ENCODE data around the gene C1R. TPM values are rescaled to one million over a fixed set of nuclear protein-coding genes. Genes with fewer than 3 reads are reported as not detected.

The C1R gene
- total and polyA plus RNA-seq, 4 donors, result 148 to 1,570 (median 964) TPM

DNA sequence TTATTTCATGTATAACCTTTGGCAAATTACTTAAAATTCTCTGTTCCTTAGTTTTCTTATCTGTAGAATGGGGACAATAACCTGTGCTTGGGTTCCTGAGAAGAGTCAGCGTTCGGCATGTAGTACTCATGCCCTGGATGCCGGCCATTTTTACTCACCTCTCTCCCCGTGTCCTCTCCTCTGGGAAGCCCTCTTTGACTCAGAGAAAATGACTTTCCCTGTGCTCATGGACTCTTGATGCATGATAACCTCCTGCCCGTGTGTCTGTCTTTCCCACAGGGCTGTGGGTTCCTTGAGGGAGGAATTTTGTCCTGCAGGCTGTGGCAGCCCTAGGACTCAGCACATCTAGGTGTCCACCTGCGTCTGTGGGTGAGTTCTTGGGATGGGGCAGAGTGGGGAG, 22.6 kb upstream of the C1R start:
- Histone ChIP-seq H3K36me3 (ENCODE audit: control insufficient read depth in 1 of 2, insufficient read depth in 2 of 2, low read length in 1 of 2) (peaks cover 0 to 4% of the 10 kb centered on the region in 2 donors), H3K4me1 (ENCODE audit: control insufficient read depth in 1 of 2, insufficient read depth in 2 of 2, low read length in 2 of 2) (no peaks in the 10 kb centered on the region), H3K4me3 (ENCODE audit: low read length in 2 of 2) (no peak overlapping the region), H3K9me3 (ENCODE audit: control insufficient read depth, low read length) (no peaks in the 10 kb centered on the region), H3K27me3 (ENCODE audit: control insufficient read depth in 1 of 2, insufficient read depth in 2 of 2, low read length in 1 of 2) (no peaks in the 10 kb centered on the region), H3K27ac (ENCODE audit: low read depth in 1 of 2, low read length in 2 of 2) (no peak overlapping the region)
- WGBS, 2 donors, result 88 to 91% methylated on average over 6 of the region's 6 CpGs
- intact Hi-C loops (cut with DNase I), result loop anchor here in 1 of 2 donors (5.0 kb wide), 1 partner anchor 168 kb away; no protein-coding TSS in a partner anchor
- ATAC-seq (ENCODE audit: low FRiP score) (no peak), DNase-seq (peak in 1 of 2 donors; percentile 24)

DNA sequence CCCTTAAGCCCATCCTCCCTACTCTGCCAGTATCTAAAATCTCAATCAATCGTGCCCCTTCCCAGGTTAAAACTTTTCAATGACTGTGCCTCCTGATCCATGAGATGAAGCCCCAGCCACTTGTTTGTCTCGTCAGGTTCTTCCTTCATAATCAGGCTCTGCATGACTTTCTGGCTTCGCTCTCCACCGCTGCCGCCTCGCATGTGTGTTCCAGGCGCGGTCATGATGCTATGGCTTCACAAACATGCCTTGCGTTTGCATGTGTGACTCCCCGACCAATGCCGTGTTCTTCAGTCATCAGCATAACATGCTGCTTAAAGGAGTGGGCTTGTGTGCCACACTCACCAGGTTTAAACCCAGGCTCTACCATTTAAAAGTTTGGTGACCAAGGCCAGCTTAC, 21.8 kb upstream of the C1R start:
- intact Hi-C loops (cut with DNase I), result loop anchor here in 1 of 2 donors (5.0 kb wide), 1 partner anchor 167 kb away; no protein-coding TSS in a partner anchor
- Histone ChIP-seq H3K36me3 (ENCODE audit: control insufficient read depth in 1 of 2, insufficient read depth in 2 of 2, low read length in 1 of 2) (peaks cover 0 to 4% of the 10 kb centered on the region in 2 donors), H3K4me3 (ENCODE audit: low read length in 2 of 2) (no peak overlapping the region), H3K27ac (ENCODE audit: low read depth in 1 of 2, low read length in 2 of 2) (no peak overlapping the region), H3K9me3 (ENCODE audit: control insufficient read depth, low read length) (no peaks in the 10 kb centered on the region), H3K27me3 (ENCODE audit: control insufficient read depth in 1 of 2, insufficient read depth in 2 of 2, low read length in 1 of 2) (no peaks in the 10 kb centered on the region), H3K4me1 (ENCODE audit: control insufficient read depth in 1 of 2, insufficient read depth in 2 of 2, low read length in 2 of 2) (no peaks in the 10 kb centered on the region)
- WGBS, 2 donors, result 87 to 90% methylated on average over 11 of the region's 11 CpGs
- DNase-seq (peak in 1 of 2 donors; percentile 41), ATAC-seq (ENCODE audit: low FRiP score) (no peak)

DNA sequence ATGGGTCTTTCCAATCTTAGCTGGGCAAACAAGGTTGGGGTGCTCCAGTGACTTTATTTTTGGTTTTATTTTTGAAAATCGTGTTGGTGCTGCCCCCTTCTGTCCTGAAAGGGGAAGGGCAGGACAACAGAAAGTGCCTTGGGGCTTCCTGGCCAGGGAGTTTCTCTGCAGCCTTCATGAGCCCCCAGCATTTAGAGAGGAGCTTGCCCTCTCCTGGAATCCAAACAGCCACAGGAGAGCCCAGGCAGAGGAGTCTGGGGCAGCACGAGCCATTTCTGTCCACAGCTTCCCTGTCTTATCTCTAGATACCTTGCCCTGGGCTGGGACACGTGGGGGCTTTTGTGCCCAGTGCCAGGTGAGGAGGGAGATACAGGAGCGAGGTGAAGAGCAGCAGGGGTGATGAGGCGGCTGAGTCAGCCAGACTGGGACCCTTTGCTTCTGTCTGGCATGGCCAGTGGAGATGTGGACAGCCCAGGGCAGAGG, 21.2 kb upstream of the C1R start:
- DNase-seq, result peak in 1 of 2 donors; percentile 38
- H3K27me3 ChIP-seq (ENCODE audit: control insufficient read depth in 1 of 2, insufficient read depth in 2 of 2, low read length in 1 of 2), result no peaks in the 10 kb centered on the region
- H3K4me1 ChIP-seq (ENCODE audit: control insufficient read depth in 1 of 2, insufficient read depth in 2 of 2, low read length in 2 of 2), result no peaks in the 10 kb centered on the region
- no peaks in the 10 kb centered on the region for H3K9me3 ChIP-seq (ENCODE audit: control insufficient read depth, low read length)
- peaks cover 0 to 4% of the 10 kb centered on the region in 2 donors for H3K36me3 ChIP-seq (ENCODE audit: control insufficient read depth in 1 of 2, insufficient read depth in 2 of 2, low read length in 1 of 2)
- ATAC-seq (ENCODE audit: low FRiP score), result peak; percentile 48
- intact Hi-C loops (cut with DNase I), result loop anchor here in 1 of 2 donors (5.0 kb wide), 1 partner anchor 166 kb away; no protein-coding TSS in a partner anchor
- no peak overlapping the region for H3K4me3 ChIP-seq (ENCODE audit: low read length in 2 of 2)
- WGBS, 2 donors, result 41 to 47% methylated on average over 5 of the region's 5 CpGs
- no peak overlapping the region for H3K27ac ChIP-seq (ENCODE audit: low read depth in 1 of 2, low read length in 2 of 2)

DNA sequence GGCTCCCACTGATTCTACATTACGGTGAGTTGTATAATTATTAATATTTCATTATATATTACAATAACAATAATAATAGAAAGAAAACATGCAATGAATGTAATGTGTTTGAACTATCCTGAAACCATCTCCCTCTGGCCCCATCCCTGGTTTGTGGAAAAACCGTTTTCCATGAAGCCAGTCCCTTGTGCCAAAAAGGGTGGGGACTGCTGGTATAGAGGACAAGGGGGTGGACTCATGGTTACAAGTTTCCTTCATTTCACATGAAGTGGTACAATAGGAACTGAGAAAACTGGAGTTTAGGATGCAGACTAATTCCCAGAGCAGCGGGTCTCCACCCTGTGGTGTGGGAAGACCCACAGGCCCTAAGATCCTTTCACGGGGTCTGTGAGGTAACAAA, 19.8 kb upstream of the C1R start:
- H3K27ac ChIP-seq (ENCODE audit: low read depth in 1 of 2, low read length in 2 of 2), result no peak overlapping the region
- no peak for ATAC-seq (ENCODE audit: low FRiP score)
- intact Hi-C loops (cut with DNase I), result loop anchor here in 1 of 2 donors (5.0 kb wide), 1 partner anchor 165 kb away; no protein-coding TSS in a partner anchor
- H3K4me1 ChIP-seq (ENCODE audit: control insufficient read depth in 1 of 2, insufficient read depth in 2 of 2, low read length in 2 of 2), result no peaks in the 10 kb centered on the region
- H3K36me3 ChIP-seq (ENCODE audit: control insufficient read depth in 1 of 2, insufficient read depth in 2 of 2, low read length in 1 of 2), result peaks cover 0 to 4% of the 10 kb centered on the region in 2 donors
- no peak for DNase-seq
- H3K4me3 ChIP-seq (ENCODE audit: low read length in 2 of 2), result no peak overlapping the region
- H3K9me3 ChIP-seq (ENCODE audit: control insufficient read depth, low read length), result no peaks in the 10 kb centered on the region
- no peaks in the 10 kb centered on the region for H3K27me3 ChIP-seq (ENCODE audit: control insufficient read depth in 1 of 2, insufficient read depth in 2 of 2, low read length in 1 of 2)
- 82 to 88% methylated on average over 4 of the region's 4 CpGs for WGBS, 2 donors

DNA sequence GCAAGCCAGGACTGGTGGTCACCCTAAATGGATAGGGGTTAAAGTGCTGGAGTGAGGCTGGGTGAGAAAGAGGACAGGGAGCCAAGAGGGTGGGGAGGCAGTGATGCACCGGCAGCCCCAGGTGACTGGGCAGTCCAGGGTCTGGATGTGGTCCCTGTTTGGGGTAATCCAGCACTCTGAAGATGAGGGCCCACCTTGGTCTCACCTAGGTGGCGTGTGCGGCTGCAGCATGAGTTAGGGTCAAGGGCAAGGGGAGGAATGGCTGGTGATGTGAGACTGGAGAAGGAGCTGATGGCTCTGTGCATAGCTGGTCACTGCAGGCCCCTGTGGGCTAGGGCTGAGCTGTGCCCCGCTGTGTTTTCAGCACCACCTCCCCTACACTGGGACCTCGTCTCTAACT, 18.4 kb upstream of the C1R start:
- Histone ChIP-seq H3K36me3 (ENCODE audit: control insufficient read depth in 1 of 2, insufficient read depth in 2 of 2, low read length in 1 of 2) (no peaks in the 10 kb centered on the region), H3K4me3 (ENCODE audit: low read length in 2 of 2) (no peak overlapping the region), H3K27me3 (ENCODE audit: control insufficient read depth in 1 of 2, insufficient read depth in 2 of 2, low read length in 1 of 2) (no peaks in the 10 kb centered on the region), H3K4me1 (ENCODE audit: control insufficient read depth in 1 of 2, insufficient read depth in 2 of 2, low read length in 2 of 2) (no peaks in the 10 kb centered on the region), H3K27ac (ENCODE audit: low read depth in 1 of 2, low read length in 2 of 2) (no peak overlapping the region), H3K9me3 (ENCODE audit: control insufficient read depth, low read length) (no peaks in the 10 kb centered on the region)
- WGBS, 2 donors, result 93 to 96% methylated on average over 5 of the region's 5 CpGs
- DNase-seq (no peak), ATAC-seq (ENCODE audit: low FRiP score) (no peak)
- intact Hi-C loops (cut with DNase I), result loop anchor here in 1 of 2 donors (5.0 kb wide), 1 partner anchor 163 kb away; no protein-coding TSS in a partner anchor

DNA sequence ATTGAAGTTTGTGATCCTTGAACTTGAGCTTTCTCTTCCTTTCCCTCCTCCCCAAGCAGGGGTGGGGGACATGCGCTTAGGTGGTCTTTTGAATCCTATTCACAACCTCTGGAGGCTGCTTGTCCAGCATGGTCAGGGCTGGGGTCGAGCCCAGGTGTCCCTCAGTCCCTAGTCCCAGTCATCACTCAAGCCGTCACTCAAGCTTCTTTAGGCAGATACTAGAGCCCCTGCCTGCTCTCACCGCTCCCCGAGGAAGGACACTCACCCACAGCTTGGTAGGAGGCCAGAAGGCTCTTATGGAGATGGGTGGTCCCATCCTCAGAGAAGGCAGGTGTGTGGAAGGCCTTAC, 17.3 kb upstream of the C1R start:
- DNase-seq, result peak in 1 of 2 donors; percentile 57
- Histone ChIP-seq H3K27me3 (ENCODE audit: control insufficient read depth in 1 of 2, insufficient read depth in 2 of 2, low read length in 1 of 2) (no peaks in the 10 kb centered on the region), H3K4me1 (ENCODE audit: control insufficient read depth in 1 of 2, insufficient read depth in 2 of 2, low read length in 2 of 2) (no peaks in the 10 kb centered on the region), H3K36me3 (ENCODE audit: control insufficient read depth in 1 of 2, insufficient read depth in 2 of 2, low read length in 1 of 2) (no peaks in the 10 kb centered on the region), H3K27ac (ENCODE audit: low read depth in 1 of 2, low read length in 2 of 2) (no peak overlapping the region), H3K4me3 (ENCODE audit: low read length in 2 of 2) (no peak overlapping the region), H3K9me3 (ENCODE audit: control insufficient read depth, low read length) (no peaks in the 10 kb centered on the region)
- intact Hi-C loops (cut with DNase I), result loop anchor here (1.0 to 2.0 kb wide), 3 partner anchors 49 to 165 kb away; partner anchors contain the start of genes C1S (in 2 of the 2) and C12orf57 (in 1 of the 2)
- WGBS, 2 donors, result 62% methylated on average over 5 of the region's 5 CpGs
- no peak for ATAC-seq (ENCODE audit: low FRiP score)

DNA sequence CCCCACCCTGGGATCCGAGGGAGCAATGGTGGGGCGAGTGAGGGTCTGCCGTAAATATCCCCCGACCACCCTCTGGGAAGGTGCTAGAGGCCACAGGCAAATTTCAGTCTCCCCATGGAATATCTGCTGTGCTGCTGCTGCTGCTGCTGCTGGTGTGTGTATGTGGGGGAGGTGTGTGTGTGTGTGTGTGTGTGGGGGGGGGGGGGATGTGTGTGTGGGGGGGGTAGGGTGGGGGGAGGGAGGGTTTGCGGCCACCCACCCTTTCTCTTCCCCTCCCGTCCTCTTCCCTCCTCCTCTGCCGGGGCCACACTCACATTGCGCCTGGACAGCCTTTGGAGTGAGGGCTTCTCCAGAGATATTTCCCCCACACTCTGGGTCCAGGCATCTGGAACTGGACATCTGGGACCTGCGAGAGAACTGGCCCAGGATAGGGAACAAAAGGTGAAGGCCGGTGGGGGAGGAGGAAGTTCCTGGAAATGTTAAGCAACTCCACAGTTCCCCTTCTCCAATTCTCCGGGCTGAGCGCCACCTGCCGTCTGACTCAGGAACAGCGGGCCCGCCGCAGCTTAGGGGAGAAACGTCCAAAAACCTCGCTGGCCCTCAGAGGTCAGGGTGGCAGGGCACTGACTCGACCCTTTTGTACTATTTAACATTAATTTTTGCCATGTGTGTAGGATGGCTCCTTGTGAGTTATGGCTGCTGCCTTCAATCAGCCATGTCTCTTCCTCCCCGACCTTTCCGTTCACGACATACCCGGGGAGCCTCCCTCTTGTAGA, 16.7 kb upstream of the C1R start, which contains the start of gene C1RL:
Gene C1RL, minus strand, starts transcription at position 419 of the 776 bp plus-strand sequence. Its CDS starts 34 bp downstream, at position 385.
- ATAC-seq (ENCODE audit: low FRiP score) (peak; percentile 90), DNase-seq (peak; percentile 93 to 97)
- peak within 1 kb of the TSS; percentile 19 to 84 for H3K4me3 ChIP-seq (ENCODE audit: low read length in 2 of 2)
- no peaks in the 10 kb centered on the region for H3K36me3 ChIP-seq (ENCODE audit: control insufficient read depth in 1 of 2, insufficient read depth in 2 of 2, low read length in 1 of 2)
- peak within 1 kb of the TSS; percentile 74 to 92 for H3K27ac ChIP-seq (ENCODE audit: low read depth in 1 of 2, low read length in 2 of 2)
- WGBS, 2 donors, result 16 to 18% methylated on average over 20 to 23 of the region's 23 CpGs
- no peaks in the 10 kb centered on the region for H3K4me1 ChIP-seq (ENCODE audit: control insufficient read depth in 1 of 2, insufficient read depth in 2 of 2, low read length in 2 of 2)
- H3K9me3 ChIP-seq (ENCODE audit: control insufficient read depth, low read length), result no peaks in the 10 kb centered on the region
- no peaks in the 10 kb centered on the region for H3K27me3 ChIP-seq (ENCODE audit: control insufficient read depth in 1 of 2, insufficient read depth in 2 of 2, low read length in 1 of 2)
- intact Hi-C loops (cut with DNase I), result loop anchor here (1.0 to 2.0 kb wide), 4 partner anchors 17 to 164 kb away; partner anchors contain the start of genes C1S (in 2 of the 2), C12orf57 (in 1 of the 2) and C1R (in 1 of the 2)

DNA sequence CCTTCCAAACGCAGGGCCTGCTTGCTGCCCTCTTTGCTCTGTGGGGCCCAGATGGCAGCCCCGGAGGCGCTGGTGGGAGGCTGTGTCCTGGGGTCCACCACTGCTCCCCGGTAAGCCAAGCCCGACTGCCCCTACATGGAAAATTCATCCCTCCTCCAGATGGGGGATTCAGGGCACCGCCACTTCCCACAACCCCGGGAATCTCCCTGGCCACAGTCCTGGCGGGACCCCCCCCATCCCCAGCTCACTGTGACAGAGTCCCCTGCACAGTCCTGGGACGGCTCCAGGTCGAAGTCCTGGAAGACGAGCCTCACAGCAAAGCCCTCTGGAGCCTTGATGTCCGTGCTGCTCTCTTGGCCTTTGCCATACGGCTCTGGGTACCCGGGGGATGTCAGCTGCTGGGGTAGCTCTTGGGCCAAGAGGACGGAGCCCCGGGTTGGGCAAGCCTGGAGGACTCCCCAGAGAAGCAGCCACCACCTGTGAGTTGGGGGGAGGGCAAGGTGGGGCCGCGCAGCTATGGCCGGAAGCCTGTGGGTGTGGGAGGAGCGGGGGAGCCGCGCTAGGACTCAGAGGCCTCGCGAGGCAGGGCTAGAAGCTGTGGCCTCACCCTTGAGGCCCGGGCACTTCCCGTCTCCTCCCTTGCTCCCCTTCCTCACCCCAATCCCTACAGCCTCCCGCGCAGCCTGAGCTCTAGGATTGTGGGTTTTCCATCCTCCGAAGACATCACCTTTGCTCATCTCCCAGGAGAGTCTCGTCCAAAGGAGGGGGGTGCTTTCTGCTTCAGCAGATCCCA, 16.0 kb upstream of the C1R start:
- H3K27ac ChIP-seq (ENCODE audit: low read depth in 1 of 2, low read length in 2 of 2), result peak overlapping the region; percentile 74 to 80
- H3K36me3 ChIP-seq (ENCODE audit: control insufficient read depth in 1 of 2, insufficient read depth in 2 of 2, low read length in 1 of 2), result no peaks in the 10 kb centered on the region

More for the DNA sequence above, 16.0 kb upstream of the C1R start:
- ATAC-seq (ENCODE audit: low FRiP score) (peak; percentile 89), DNase-seq (peak; percentile 86 to 90)
- intact Hi-C loops (cut with DNase I), result loop anchor here in 1 of 2 donors (1.0 to 2.0 kb wide), 3 partner anchors 16 to 163 kb away; partner anchors contain the start of genes C12orf57, C1R and C1S
- Histone ChIP-seq H3K9me3 (ENCODE audit: control insufficient read depth, low read length) (no peaks in the 10 kb centered on the region), H3K4me1 (ENCODE audit: control insufficient read depth in 1 of 2, insufficient read depth in 2 of 2, low read length in 2 of 2) (no peaks in the 10 kb centered on the region), H3K27me3 (ENCODE audit: control insufficient read depth in 1 of 2, insufficient read depth in 2 of 2, low read length in 1 of 2) (no peaks in the 10 kb centered on the region), H3K4me3 (ENCODE audit: low read length in 2 of 2) (peak overlapping the region; percentile 19 to 84)
- 2% methylated on average over 29 to 30 of the region's 30 CpGs for WGBS, 2 donors
